ENCODE data around the gene CDKN1B.

DNA sequence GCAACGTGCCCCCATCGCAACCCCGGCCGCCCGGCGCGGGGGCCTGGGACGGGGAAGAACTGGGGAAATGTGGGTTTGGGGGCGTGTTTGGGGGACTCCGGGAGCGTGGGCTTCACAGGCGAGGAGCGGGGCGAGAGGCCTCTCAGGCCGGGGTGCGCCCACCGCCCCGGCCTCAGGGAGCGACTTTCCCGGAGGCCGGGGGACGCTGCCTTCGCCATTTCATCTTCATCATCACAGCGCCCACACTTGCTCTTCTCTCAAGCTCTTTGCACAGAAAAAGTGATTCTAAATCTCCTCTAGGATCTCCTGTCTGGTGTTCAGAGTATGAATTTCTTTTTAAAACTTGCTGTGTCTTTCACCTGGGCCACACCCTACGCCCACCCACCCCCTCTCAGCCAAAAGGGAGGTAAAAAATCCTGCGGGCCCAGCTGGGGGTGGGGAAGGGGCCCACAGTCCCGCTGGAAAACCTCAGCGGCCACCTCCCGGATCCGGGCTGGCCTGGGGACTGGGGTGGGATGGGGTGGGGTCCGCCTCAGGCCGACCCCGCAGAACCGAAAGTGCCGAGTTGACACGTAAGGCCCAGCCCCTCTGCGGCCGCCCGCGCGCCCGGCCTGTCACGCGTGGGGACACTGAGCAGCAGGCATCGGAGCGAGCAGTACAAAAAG lies 7.4 kb downstream of the CDKN1B start:
- TF ChIP-seq, protein P1, sequence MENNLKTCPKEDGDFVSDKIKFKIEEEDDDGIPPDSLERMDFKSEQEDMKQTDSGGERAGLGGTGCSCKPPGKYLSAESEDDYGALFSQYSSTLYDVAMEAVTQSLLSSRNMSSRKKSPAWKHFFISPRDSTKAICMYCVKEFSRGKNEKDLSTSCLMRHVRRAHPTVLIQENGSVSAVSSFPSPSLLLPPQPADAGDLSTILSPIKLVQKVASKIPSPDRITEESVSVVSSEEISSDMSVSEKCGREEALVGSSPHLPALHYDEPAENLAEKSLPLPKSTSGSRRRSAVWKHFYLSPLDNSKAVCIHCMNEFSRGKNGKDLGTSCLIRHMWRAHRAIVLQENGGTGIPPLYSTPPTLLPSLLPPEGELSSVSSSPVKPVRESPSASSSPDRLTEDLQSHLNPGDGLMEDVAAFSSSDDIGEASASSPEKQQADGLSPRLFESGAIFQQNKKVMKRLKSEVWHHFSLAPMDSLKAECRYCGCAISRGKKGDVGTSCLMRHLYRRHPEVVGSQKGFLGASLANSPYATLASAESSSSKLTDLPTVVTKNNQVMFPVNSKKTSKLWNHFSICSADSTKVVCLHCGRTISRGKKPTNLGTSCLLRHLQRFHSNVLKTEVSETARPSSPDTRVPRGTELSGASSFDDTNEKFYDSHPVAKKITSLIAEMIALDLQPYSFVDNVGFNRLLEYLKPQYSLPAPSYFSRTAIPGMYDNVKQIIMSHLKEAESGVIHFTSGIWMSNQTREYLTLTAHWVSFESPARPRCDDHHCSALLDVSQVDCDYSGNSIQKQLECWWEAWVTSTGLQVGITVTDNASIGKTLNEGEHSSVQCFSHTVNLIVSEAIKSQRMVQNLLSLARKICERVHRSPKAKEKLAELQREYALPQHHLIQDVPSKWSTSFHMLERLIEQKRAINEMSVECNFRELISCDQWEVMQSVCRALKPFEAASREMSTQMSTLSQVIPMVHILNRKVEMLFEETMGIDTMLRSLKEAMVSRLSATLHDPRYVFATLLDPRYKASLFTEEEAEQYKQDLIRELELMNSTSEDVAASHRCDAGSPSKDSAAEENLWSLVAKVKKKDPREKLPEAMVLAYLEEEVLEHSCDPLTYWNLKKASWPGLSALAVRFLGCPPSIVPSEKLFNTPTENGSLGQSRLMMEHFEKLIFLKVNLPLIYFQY (CRISPR knock-in tag; IDR thresholded peaks at IDR 0.05; ENCODE audit: borderline replicate concordance) = no peak
- TF ChIP-seq TCF7 (IDR thresholded peaks at IDR 0.05; ENCODE audit: low read depth) = no peak
- no peak for TF ChIP-seq ARNT (IDR thresholded peaks at IDR 0.05)
- TF ChIP-seq, protein P2, sequence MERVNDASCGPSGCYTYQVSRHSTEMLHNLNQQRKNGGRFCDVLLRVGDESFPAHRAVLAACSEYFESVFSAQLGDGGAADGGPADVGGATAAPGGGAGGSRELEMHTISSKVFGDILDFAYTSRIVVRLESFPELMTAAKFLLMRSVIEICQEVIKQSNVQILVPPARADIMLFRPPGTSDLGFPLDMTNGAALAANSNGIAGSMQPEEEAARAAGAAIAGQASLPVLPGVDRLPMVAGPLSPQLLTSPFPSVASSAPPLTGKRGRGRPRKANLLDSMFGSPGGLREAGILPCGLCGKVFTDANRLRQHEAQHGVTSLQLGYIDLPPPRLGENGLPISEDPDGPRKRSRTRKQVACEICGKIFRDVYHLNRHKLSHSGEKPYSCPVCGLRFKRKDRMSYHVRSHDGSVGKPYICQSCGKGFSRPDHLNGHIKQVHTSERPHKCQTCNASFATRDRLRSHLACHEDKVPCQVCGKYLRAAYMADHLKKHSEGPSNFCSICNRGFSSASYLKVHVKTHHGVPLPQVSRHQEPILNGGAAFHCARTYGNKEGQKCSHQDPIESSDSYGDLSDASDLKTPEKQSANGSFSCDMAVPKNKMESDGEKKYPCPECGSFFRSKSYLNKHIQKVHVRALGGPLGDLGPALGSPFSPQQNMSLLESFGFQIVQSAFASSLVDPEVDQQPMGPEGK (CRISPR knock-in tag; IDR thresholded peaks at IDR 0.05) = no peak
- no peak for TF ChIP-seq KDM3A (CRISPR knock-in tag; IDR thresholded peaks at IDR 0.05; ENCODE audit: low read depth)
- TF ChIP-seq SUZ12 (IDR thresholded peaks at IDR 0.05; ENCODE audit: low read depth, low read length) = no peak
- no peak for TF ChIP-seq ONECUT2 (CRISPR knock-in tag; IDR thresholded peaks at IDR 0.05)
- peak; percentile 35; the same call in 1 of the 2 replicates for TF ChIP-seq ZNF816 (CRISPR knock-in tag; IDR thresholded peaks at IDR 0.05; ENCODE audit: borderline replicate concordance)
